Transverse colon (tissue), 4 donors: ENCODE measurements around the gene CENPE.

Experiments
- CTCF ChIP-seq, 5 experiments: fragments of 200-600 bp in 3 of 5; fragments of 450-650 bp in 2 of 5; sonication (generic) in 3 of 5; IDR thresholded peaks; 1 replicate in 2 of 5; 2 replicates in 3 of 5; pipeline ENCODE4 v1.5.1; 2016 to 2017; ENCODE audit warnings: antibody characterized with exemption in 5 of 5, inconsistent platforms in 3 of 5, mild to moderate bottlenecking in 2 of 5, moderate library complexity in 1 of 5
- EP300 ChIP-seq: sonication (generic); formaldehyde crosslinking; IDR thresholded peaks from one replicate; pipeline ENCODE4 v1.6.1; 2017; ENCODE audit warnings: antibody characterized with exemption, low read depth
- POLR2A ChIP-seq: fragments of 450-650 bp; IDR thresholded peaks from one replicate; pipeline ENCODE4 v1.6.1; 2016; ENCODE audit warnings: antibody characterized with exemption, mild to moderate bottlenecking, moderate library complexity
- POLR2AphosphoS5 ChIP-seq, 3 donors: sonication (generic); formaldehyde crosslinking; IDR thresholded peaks; one replicate each; pipeline ENCODE4 v1.6.1; 2016; ENCODE audit warnings: antibody characterized with exemption in 3 of 3

- TF ChIP-seq POLR2A (no peak), CTCF (IDR thresholded peaks at IDR 0.05) (no peak), EP300 (no peak), POLR2AphosphoS5 (IDR thresholded peaks at IDR 0.05) (no peak)
Observed at GRCh38 chr4:103129174-103129573, 69.0 kb downstream of the CENPE start.
